Common myeloid progenitor, CD34-positive (primary cell): ENCODE results near the gene MAP4K4.

Source experiments
- CTCF ChIA-PET: fragments of 350-600 bp; sonication (Branson Sonifier 250); formaldehyde crosslinking; loops from one replicate; lab custom pipeline; 2021; ENCODE audit warnings: antibody characterized with exemption; lab: Charles Lee
- POLR2A ChIA-PET: fragments of 350-600 bp; sonication (Branson Sonifier 250); formaldehyde crosslinking; loops from one replicate; lab custom pipeline; 2021; ENCODE audit warnings: antibody characterized with exemption; lab: Charles Lee
- DNase-seq, 3 donors: peaks; one replicate each; pipeline versions ENCODE4 v3.0.0 to v3.0.0-alpha.2; 2013
- H3K27ac ChIP-seq, 2 experiments: 1 replicate in 1 of 2; 2 replicates in 1 of 2; pipeline ENCODE4 v1.7.0; 2013; ENCODE audit warnings: inconsistent platforms in 2 of 2, low read length in 2 of 2, mild to moderate bottlenecking in 2 of 2, low read depth in 1 of 2, moderate library complexity in 1 of 2; ENCODE audit not compliant: severe bottlenecking in 2 of 2, insufficient read depth in 1 of 2, poor library complexity in 1 of 2
- H3K27me3 ChIP-seq, 5 experiments: replicated peaks in 2 of 5; 1 replicate in 3 of 5; 2 replicates in 2 of 5; pipeline versions ENCODE4 v1.6.1 to v1.7.0; 2013; ENCODE audit warnings: low read length in 4 of 5, mild to moderate bottlenecking in 2 of 5, moderate library complexity in 2 of 5, inconsistent platforms in 1 of 5; ENCODE audit not compliant: insufficient read depth in 5 of 5, control insufficient read depth in 4 of 5
- H3K36me3 ChIP-seq, 4 experiments: 1 replicate in 2 of 4; 2 replicates in 2 of 4; pipeline versions ENCODE4 v1.6.1 to v1.7.0; 2013; ENCODE audit warnings: low read length in 3 of 4, control low read depth in 1 of 4, mild to moderate bottlenecking in 1 of 4; ENCODE audit not compliant: control insufficient read depth in 4 of 4, insufficient read depth in 4 of 4
- H3K4me1 ChIP-seq, 4 experiments: 1 replicate in 3 of 4; 2 replicates in 1 of 4; pipeline versions ENCODE4 v1.6.1 to v1.7.1; 2013; ENCODE audit warnings: low read length in 3 of 4, mild to moderate bottlenecking in 3 of 4, control low read depth in 1 of 4, inconsistent platforms in 1 of 4, moderate library complexity in 1 of 4; ENCODE audit not compliant: control insufficient read depth in 4 of 4, insufficient read depth in 4 of 4; ENCODE audit errors: control extremely low read depth in 1 of 4
- H3K4me3 ChIP-seq, 7 experiments: 1 replicate in 4 of 7; 2 replicates in 3 of 7; pipeline versions ENCODE4 v1.5.1 to v1.7.0; 2013; ENCODE audit warnings: mild to moderate bottlenecking in 7 of 7, low read length in 6 of 7, moderate library complexity in 6 of 7, inconsistent platforms in 2 of 7, low read depth in 2 of 7, control low read depth in 1 of 7; ENCODE audit not compliant: insufficient read depth in 4 of 7, control insufficient read depth in 1 of 7; ENCODE audit errors: extremely low read depth in 1 of 7
- H3K9me3 ChIP-seq, 5 experiments: 1 replicate in 4 of 5; 2 replicates in 1 of 5; pipeline versions ENCODE4 v1.6.1 to v1.7.1; 2013; ENCODE audit warnings: low read length in 4 of 5, mild to moderate bottlenecking in 2 of 5, inconsistent platforms in 1 of 5, low read depth in 1 of 5, moderate library complexity in 1 of 5; ENCODE audit not compliant: control insufficient read depth in 4 of 5, insufficient read depth in 2 of 5; ENCODE audit errors: control extremely low read depth in 1 of 5
- WGBS: methylation state at CpG from one replicate; pipeline ENCODE4 v1.1.5; 2013; ENCODE audit not compliant: insufficient coverage; 5-methylcytosine and 5-hydroxymethylcytosine counted together

The MAP4K4 gene

DNA sequence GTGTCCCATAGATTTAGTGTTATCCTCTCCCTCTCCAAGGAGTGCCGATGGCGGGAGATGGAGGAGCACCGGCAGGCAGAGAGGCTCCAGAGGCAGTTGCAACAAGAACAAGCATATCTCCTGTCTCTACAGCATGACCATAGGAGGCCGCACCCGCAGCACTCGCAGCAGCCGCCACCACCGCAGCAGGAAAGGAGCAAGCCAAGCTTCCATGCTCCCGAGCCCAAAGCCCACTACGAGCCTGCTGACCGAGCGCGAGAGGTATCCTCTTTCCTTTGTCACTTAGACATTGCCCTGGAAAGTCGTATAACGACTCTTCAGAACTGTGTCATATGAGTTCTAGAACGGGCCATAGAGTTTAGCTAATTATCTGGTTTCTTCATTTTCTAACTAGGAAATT, 162.1 kb downstream of the MAP4K4 start:
- DNase-seq = no peak
- Histone ChIP-seq H3K9me3 (no peaks in the 10 kb centered on the region), H3K4me3 (no peak overlapping the region), H3K4me1 (peaks cover 0 to 8% (median 1%) of the 10 kb centered on the region in 4 experiments), H3K36me3 (peaks cover 3 to 45% (median 23%) of the 10 kb centered on the region in 4 experiments), H3K27ac (no peak overlapping the region), H3K27me3 (no peaks in the 10 kb centered on the region)
- ChIA-PET CTCF (interaction anchor here (2.7 kb wide), 1 partner anchor 25 kb away, joined by 7 read pairs; no protein-coding TSS in a partner anchor), POLR2A (no interaction called here)
- 98% methylated on average over 12 of the region's 16 CpGs for WGBS

DNA sequence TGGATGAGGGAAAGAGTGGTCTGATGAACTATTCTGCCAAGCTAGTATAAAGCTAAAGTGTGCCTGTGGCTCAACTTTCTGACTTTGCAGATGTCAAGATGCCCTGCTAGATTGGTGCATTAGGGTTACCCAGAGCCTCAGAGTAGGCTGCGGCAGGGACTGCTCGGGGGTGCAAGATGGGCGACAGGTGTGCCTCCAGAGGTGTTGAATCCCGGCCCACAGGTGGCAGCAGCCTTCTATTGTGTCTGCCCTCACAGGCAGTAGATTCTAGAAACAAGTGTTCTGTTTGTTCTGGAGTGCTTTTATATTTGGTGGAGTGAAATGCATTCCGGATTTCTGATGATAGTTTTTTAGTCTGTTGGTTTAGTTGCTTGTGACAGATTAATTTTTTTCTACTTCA, 162.7 kb downstream of the MAP4K4 start:
- Histone ChIP-seq H3K4me1 (peaks cover 0 to 8% (median 1%) of the 10 kb centered on the region in 4 experiments), H3K9me3 (no peaks in the 10 kb centered on the region), H3K36me3 (peaks cover 7 to 47% (median 24%) of the 10 kb centered on the region in 4 experiments), H3K27me3 (no peaks in the 10 kb centered on the region), H3K4me3 (no peak overlapping the region), H3K27ac (no peak overlapping the region)
- 100% methylated on average over 4 of the region's 5 CpGs for whole genome bisulfite sequencing
- CTCF ChIA-PET = interaction anchor here (2.7 kb wide), 1 partner anchor 24 kb away, joined by 7 read pairs; no protein-coding TSS in a partner anchor
- DNase-seq = no peak
- POLR2A ChIA-PET = no interaction called here

DNA sequence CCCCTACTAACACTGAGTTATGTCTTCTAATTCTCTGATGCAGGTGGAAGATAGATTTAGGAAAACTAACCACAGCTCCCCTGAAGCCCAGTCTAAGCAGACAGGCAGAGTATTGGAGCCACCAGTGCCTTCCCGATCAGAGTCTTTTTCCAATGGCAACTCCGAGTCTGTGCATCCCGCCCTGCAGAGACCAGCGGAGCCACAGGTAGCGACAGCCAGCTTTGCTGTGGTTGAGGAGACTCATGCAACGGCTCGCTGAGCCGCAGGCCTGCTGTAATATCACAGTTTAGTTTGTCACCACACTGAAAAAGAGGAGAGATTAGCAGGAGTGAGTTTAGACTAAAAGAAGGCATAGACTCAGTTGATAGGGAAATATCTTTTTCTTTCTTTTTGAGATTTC, 163.3 kb downstream of the MAP4K4 start:
- no peak overlapping the region for H3K27ac ChIP-seq
- 95% methylated on average over 8 of the region's 8 CpGs for WGBS
- DNase-seq = no peak
- no peaks in the 10 kb centered on the region for H3K27me3 ChIP-seq
- H3K4me1 ChIP-seq = peaks cover 0 to 8% (median 1%) of the 10 kb centered on the region in 4 experiments
- H3K36me3 ChIP-seq = peaks cover 9 to 50% (median 27%) of the 10 kb centered on the region in 4 experiments
- POLR2A ChIA-PET = no interaction called here
- no peak overlapping the region for H3K4me3 ChIP-seq
- H3K9me3 ChIP-seq = no peaks in the 10 kb centered on the region
- CTCF ChIA-PET = interaction anchor here (0.9 kb wide), 1 partner anchor 74 kb away, joined by 3 read pairs; no protein-coding TSS in a partner anchor

DNA sequence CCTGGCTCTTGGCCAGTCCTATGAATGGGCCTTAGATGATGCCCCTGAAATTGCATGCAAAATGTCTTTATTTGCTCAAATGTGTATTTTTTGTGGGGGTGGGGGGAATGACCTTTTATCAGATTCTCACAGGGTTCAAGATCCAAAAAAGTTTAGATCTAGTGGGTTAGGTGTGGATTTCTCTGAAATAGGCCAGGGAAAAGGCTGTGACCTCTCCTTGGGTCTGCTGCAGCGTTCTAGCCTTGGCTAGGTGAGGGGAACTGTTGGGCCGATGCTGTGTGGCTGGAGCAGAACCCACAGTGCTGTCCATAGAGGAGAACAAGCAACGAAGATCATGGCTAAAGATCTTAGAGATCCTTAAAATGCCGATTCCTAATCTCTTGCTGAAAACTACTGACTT, 163.9 kb downstream of the MAP4K4 start:
- no peaks in the 10 kb centered on the region for H3K27me3 ChIP-seq
- DNase-seq = no peak
- H3K36me3 ChIP-seq = peaks cover 14 to 54% (median 28%) of the 10 kb centered on the region in 4 experiments
- H3K27ac ChIP-seq = no peak overlapping the region
- WGBS = 91% methylated on average over 4 of the region's 4 CpGs
- ChIA-PET CTCF (interaction anchor here (0.9 kb wide), 1 partner anchor 75 kb away, joined by 3 read pairs; no protein-coding TSS in a partner anchor), POLR2A (no interaction called here)
- H3K9me3 ChIP-seq = no peaks in the 10 kb centered on the region
- no peak overlapping the region for H3K4me3 ChIP-seq
- peaks cover 0 to 8% (median 1%) of the 10 kb centered on the region in 4 experiments for H3K4me1 ChIP-seq

DNA sequence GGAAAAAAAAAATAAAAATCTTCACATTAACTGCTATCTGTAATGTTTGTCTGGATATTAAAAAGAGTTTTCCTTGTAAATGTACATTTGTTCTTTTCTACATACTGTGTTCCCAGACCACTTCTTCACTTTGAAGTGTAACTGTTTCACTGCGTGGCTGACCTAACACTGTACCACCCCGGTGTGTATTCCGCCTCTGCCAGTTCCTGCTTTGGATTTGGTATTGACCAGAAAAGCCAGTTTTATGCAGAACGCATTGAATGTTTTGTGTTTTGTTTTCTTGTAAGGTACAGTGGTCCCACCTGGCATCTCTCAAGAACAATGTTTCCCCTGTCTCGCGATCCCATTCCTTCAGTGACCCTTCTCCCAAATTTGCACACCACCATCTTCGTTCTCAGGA, 166.0 kb downstream of the MAP4K4 start:
- H3K4me1 ChIP-seq = peaks cover 0 to 8% (median 1%) of the 10 kb centered on the region in 4 experiments
- no peak for DNase-seq
- WGBS = 100% methylated on average over 6 of the region's 7 CpGs
- H3K27ac ChIP-seq = no peak overlapping the region
- H3K36me3 ChIP-seq = peaks cover 21 to 67% (median 39%) of the 10 kb centered on the region in 4 experiments
- ChIA-PET POLR2A (no interaction called here), CTCF (interaction anchor here (1.6 kb wide), 1 partner anchor 12 kb away, joined by 4 read pairs; no protein-coding TSS in a partner anchor)
- no peaks in the 10 kb centered on the region for H3K9me3 ChIP-seq
- no peaks in the 10 kb centered on the region for H3K27me3 ChIP-seq
- no peak overlapping the region for H3K4me3 ChIP-seq

DNA sequence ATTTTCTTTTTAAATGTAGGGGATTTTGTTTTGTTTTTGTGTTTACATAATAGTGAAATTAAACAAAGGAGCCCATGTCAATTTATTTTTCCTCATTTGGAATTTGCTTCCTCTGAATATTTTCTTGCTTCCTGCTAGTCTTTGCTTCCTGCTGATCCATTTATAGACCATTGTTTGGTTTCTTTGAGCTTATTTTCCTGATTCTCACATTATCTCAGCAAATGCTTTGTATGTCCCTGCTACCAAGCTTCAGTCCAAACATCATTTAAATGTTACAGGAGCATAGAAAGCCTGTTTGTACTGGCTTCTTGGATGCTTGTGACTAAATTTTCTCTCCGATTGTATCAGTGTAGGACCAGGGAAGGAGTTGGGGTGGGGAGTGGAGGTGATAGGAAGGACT, 166.9 kb downstream of the MAP4K4 start:
- no peak overlapping the region for H3K4me3 ChIP-seq
- WGBS = 83% methylated on average over 1 of the region's 1 CpG
- no peak for DNase-seq
- no peak overlapping the region for H3K27ac ChIP-seq
- peaks cover 18 to 67% (median 40%) of the 10 kb centered on the region in 4 experiments for H3K36me3 ChIP-seq
- POLR2A ChIA-PET = no interaction called here
- CTCF ChIA-PET = interaction anchor here (1.0 to 1.6 kb wide), 2 partner anchors 13 to 18 kb away, joined by 3 to 4 read pairs; no protein-coding TSS in a partner anchor
- H3K27me3 ChIP-seq = no peaks in the 10 kb centered on the region
- H3K4me1 ChIP-seq = peaks cover 0 to 8% (median 1%) of the 10 kb centered on the region in 4 experiments
- no peaks in the 10 kb centered on the region for H3K9me3 ChIP-seq

DNA sequence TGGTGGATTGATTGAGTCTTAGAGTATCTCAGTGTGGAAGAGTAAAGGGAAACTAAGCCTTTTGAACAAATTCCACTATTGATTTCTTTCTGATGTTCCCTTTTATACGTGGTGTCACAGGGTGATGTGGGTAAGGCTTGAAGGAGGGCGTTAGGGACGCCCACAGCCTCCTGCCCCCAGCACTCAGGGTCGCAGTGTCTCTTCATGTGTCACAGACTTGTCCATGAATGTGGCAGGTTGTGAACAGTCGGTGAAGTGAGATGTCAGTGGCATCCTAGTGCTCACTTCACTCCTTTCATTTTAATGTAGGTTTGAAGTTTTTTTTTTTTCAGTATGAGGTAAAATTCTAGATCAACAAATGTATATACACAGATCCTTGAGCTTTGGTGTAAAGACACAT, 171.0 kb downstream of the MAP4K4 start:
- Histone ChIP-seq H3K27ac (no peak overlapping the region), H3K4me1 (no peaks in the 10 kb centered on the region), H3K9me3 (no peaks in the 10 kb centered on the region), H3K36me3 (peaks cover 22 to 85% (median 62%) of the 10 kb centered on the region in 4 experiments), H3K4me3 (no peak overlapping the region), H3K27me3 (no peaks in the 10 kb centered on the region)
- ChIA-PET POLR2A (no interaction called here), CTCF (interaction anchor here (1.7 kb wide), 1 partner anchor 15 kb away, joined by 6 read pairs; no protein-coding TSS in a partner anchor)
- DNase-seq = no peak
- WGBS = 94% methylated on average over 4 of the region's 5 CpGs
